ENCODE results near the gene PEX14. TPM values are rescaled to one million over a fixed set of nuclear protein-coding genes. Genes with fewer than 3 reads are reported as not detected.
A peak's percentile ranks its signal among the peaks of the same experiment; 100 is the strongest.

The PEX14 gene
- total and polyA plus RNA-seq, 10 of the 15 experiments (the other 5 are each of a cell fraction or from before 2014, with no cell fraction given) = 1.4 to 23.2 (median 12.0) TPM

DNA sequence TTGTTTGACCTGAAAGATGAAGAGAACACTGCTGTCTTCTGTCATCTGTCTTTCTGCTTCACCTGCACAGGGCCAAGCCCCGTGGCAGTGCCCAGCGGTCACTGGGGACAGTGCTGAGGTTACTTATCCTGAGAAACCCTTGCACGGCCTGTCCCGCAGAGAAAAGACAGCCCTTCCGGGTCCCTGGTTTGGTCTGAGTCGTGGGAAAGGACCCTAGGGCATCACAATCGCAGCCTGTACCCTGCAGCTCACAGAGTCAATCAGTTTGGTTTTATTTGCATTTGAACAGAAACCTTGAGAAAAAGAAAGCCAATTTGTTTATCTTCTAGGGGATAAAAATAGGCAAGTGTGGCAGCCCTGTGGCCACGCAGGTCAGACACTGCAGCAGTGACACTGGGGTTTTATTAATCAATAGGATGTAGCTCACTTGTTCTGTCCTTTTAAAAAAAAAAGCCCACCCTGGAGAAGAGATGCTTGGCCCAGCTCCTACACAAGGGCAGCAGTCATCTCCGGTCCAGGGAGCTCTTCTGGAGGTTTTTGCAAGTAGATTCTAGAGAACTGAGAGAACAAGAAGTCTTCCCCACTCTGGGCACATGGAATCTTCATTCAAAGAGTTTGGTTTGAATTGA is 120.0 kb downstream of the PEX14 start:
- CTCF ChIA-PET = interaction anchor here (0.7 to 2.2 kb wide), 2 partner anchors 81 to 87 kb away, joined by 3 to 6 read pairs; no protein-coding TSS in a partner anchor
- SMC1A ChIA-PET (ENCODE audit: uncharacterized antibody, unreplicated experiment) = interaction anchor here (0.9 to 1.9 kb wide), 3 partner anchors 19 to 87 kb away, joined by 3 to 6 read pairs (median 4); no protein-coding TSS in a partner anchor

More for the DNA sequence above, 120.0 kb downstream of the PEX14 start:
- ATAC-seq = peak; percentile 69
- peak overlapping the region; percentile 59 for H3K9ac ChIP-seq (ENCODE audit: control insufficient read depth, insufficient read depth, low read length)
- TF ChIP-seq ETV6 (conservative IDR thresholded peaks at IDR 0.05 in 1 of 2, IDR thresholded peaks at IDR 0.05 in 1 of 2; ENCODE audit: borderline replicate concordance in 1 of 2, low read depth in 1 of 2) (no peak), POU2F2 (IDR thresholded peaks at IDR 0.05; ENCODE audit: borderline replicate concordance, low read depth, low read length) (0 out of 3 replicates have a peak, but pooled peaks have one; percentile 38), MEF2B (IDR thresholded peaks at IDR 0.05; ENCODE audit: partially characterized antibody, poor library complexity, severe bottlenecking) (peak; percentile 67), SP1 (IDR thresholded peaks at IDR 0.05; ENCODE audit: low read depth, low read length) (no peak), ZBED1 (IDR thresholded peaks at IDR 0.05; ENCODE audit: borderline replicate concordance) (no peak)
- TF ChIP-seq, protein P1, sequence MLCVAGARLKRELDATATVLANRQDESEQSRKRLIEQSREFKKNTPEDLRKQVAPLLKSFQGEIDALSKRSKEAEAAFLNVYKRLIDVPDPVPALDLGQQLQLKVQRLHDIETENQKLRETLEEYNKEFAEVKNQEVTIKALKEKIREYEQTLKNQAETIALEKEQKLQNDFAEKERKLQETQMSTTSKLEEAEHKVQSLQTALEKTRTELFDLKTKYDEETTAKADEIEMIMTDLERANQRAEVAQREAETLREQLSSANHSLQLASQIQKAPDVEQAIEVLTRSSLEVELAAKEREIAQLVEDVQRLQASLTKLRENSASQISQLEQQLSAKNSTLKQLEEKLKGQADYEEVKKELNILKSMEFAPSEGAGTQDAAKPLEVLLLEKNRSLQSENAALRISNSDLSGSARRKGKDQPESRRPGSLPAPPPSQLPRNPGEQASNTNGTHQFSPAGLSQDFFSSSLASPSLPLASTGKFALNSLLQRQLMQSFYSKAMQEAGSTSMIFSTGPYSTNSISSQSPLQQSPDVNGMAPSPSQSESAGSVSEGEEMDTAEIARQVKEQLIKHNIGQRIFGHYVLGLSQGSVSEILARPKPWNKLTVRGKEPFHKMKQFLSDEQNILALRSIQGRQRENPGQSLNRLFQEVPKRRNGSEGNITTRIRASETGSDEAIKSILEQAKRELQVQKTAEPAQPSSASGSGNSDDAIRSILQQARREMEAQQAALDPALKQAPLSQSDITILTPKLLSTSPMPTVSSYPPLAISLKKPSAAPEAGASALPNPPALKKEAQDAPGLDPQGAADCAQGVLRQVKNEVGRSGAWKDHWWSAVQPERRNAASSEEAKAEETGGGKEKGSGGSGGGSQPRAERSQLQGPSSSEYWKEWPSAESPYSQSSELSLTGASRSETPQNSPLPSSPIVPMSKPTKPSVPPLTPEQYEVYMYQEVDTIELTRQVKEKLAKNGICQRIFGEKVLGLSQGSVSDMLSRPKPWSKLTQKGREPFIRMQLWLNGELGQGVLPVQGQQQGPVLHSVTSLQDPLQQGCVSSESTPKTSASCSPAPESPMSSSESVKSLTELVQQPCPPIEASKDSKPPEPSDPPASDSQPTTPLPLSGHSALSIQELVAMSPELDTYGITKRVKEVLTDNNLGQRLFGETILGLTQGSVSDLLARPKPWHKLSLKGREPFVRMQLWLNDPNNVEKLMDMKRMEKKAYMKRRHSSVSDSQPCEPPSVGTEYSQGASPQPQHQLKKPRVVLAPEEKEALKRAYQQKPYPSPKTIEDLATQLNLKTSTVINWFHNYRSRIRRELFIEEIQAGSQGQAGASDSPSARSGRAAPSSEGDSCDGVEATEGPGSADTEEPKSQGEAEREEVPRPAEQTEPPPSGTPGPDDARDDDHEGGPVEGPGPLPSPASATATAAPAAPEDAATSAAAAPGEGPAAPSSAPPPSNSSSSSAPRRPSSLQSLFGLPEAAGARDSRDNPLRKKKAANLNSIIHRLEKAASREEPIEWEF (IDR thresholded peaks at IDR 0.05; ENCODE audit: insufficient replicate concordance, low read depth, low read length) = peak; percentile 34
- TF ChIP-seq, protein P2, sequence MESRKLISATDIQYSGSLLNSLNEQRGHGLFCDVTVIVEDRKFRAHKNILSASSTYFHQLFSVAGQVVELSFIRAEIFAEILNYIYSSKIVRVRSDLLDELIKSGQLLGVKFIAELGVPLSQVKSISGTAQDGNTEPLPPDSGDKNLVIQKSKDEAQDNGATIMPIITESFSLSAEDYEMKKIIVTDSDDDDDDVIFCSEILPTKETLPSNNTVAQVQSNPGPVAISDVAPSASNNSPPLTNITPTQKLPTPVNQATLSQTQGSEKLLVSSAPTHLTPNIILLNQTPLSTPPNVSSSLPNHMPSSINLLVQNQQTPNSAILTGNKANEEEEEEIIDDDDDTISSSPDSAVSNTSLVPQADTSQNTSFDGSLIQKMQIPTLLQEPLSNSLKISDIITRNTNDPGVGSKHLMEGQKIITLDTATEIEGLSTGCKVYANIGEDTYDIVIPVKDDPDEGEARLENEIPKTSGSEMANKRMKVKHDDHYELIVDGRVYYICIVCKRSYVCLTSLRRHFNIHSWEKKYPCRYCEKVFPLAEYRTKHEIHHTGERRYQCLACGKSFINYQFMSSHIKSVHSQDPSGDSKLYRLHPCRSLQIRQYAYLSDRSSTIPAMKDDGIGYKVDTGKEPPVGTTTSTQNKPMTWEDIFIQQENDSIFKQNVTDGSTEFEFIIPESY (IDR thresholded peaks at IDR 0.05) = no peak
- TF ChIP-seq, protein P3, sequence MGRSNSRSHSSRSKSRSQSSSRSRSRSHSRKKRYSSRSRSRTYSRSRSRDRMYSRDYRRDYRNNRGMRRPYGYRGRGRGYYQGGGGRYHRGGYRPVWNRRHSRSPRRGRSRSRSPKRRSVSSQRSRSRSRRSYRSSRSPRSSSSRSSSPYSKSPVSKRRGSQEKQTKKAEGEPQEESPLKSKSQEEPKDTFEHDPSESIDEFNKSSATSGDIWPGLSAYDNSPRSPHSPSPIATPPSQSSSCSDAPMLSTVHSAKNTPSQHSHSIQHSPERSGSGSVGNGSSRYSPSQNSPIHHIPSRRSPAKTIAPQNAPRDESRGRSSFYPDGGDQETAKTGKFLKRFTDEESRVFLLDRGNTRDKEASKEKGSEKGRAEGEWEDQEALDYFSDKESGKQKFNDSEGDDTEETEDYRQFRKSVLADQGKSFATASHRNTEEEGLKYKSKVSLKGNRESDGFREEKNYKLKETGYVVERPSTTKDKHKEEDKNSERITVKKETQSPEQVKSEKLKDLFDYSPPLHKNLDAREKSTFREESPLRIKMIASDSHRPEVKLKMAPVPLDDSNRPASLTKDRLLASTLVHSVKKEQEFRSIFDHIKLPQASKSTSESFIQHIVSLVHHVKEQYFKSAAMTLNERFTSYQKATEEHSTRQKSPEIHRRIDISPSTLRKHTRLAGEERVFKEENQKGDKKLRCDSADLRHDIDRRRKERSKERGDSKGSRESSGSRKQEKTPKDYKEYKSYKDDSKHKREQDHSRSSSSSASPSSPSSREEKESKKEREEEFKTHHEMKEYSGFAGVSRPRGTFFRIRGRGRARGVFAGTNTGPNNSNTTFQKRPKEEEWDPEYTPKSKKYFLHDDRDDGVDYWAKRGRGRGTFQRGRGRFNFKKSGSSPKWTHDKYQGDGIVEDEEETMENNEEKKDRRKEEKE (IDR thresholded peaks at IDR 0.05) = no peak
- TF ChIP-seq, protein P4, sequence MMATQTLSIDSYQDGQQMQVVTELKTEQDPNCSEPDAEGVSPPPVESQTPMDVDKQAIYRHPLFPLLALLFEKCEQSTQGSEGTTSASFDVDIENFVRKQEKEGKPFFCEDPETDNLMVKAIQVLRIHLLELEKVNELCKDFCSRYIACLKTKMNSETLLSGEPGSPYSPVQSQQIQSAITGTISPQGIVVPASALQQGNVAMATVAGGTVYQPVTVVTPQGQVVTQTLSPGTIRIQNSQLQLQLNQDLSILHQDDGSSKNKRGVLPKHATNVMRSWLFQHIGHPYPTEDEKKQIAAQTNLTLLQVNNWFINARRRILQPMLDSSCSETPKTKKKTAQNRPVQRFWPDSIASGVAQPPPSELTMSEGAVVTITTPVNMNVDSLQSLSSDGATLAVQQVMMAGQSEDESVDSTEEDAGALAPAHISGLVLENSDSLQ (IDR thresholded peaks at IDR 0.05) = peak; percentile 67; the same call in 1 of the 2 replicates
- no peaks in the 10 kb centered on the region for H3K9me3 ChIP-seq (replicated peaks; ENCODE audit: control insufficient read depth, insufficient read depth, low read length)
- 5% methylated on average over 9 of the region's 9 CpGs for WGBS (ENCODE audit: insufficient coverage, insufficient replicate concordance, low lambda C conversion rate, missing lambda C conversion rate)
- in situ Hi-C loops (cut with MboI) (no loop called here), intact Hi-C loops (cut with micrococcal nuclease; ENCODE audit: unreplicated experiment) (no loop called here)
- POLR2A ChIA-PET = no interaction called here
- no peaks in the 10 kb centered on the region for H4K20me1 ChIP-seq (ENCODE audit: control insufficient read depth, insufficient read depth)
- peak overlapping the region; percentile 40 for H2AFZ ChIP-seq (ENCODE audit: control insufficient read depth, low read depth, low read length)
- no peaks in the 10 kb centered on the region for H3K79me2 ChIP-seq (ENCODE audit: control insufficient read depth, insufficient read depth, low read length)
- BruUV-seq (replicated peaks) = no TSS peak
- RAD21 ChIA-PET (ENCODE audit: unreplicated experiment) = interaction anchor here (1.1 kb wide), 1 partner anchor 87 kb away, joined by 4 read pairs; no protein-coding TSS in a partner anchor
- peak; percentile 42 for DNase-seq (ENCODE audit: low read depth, low spot score)
- H3K36me3 ChIP-seq (ENCODE audit: control insufficient read depth in 2 of 2, insufficient read depth in 2 of 2, low read length in 1 of 2) = no peaks in the 10 kb centered on the region
- peak overlapping the region; percentile 56 for H3K27ac ChIP-seq (ENCODE audit: control insufficient read depth, insufficient read depth)
- no peaks in the 10 kb centered on the region for H3K27me3 ChIP-seq (replicated peaks in 1 of 2; ENCODE audit: control insufficient read depth in 2 of 2, insufficient read depth in 2 of 2, low read length in 1 of 2)
- peak overlapping the region; percentile 72 for H3K4me2 ChIP-seq (ENCODE audit: control insufficient read depth, insufficient read depth)
- H3K4me1 ChIP-seq (ENCODE audit: control insufficient read depth, insufficient read depth, low read length) = peaks cover 17% of the 10 kb centered on the region
- peak overlapping the region; percentile 56; the same call in 1 of the 2 replicates for H3K4me3 ChIP-seq
- peak; percentile 78 for FAIRE-seq
